Amygdala (tissue), 56 donors: Measurements from ENCODE around the gene THAP4.
A peak's percentile ranks its signal among the peaks of the same experiment; 100 is the strongest.

ENCODE experiments used
- DNase-seq, 56 donors: peaks; one replicate each; lab custom pipeline; 2025; lab: John Stamatoyannopoulos, UW

The THAP4 gene

DNA sequence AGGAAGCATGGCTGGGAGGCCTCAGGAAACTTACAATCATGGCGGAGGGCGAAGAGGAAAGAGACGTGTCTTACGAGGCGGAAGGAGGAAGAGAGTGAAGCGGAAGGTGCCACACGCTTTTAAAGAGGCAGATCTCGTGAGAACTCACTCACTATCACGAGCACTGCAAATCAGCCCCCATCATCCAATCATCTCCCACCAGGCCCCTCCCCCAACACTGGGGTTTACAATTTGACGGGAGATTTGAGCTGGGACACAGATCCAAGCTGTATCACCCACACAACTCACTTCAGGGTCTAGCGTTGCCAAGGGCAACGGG lies 83.5 kb downstream of the THAP4 start:
- no peak for DNase-seq

DNA sequence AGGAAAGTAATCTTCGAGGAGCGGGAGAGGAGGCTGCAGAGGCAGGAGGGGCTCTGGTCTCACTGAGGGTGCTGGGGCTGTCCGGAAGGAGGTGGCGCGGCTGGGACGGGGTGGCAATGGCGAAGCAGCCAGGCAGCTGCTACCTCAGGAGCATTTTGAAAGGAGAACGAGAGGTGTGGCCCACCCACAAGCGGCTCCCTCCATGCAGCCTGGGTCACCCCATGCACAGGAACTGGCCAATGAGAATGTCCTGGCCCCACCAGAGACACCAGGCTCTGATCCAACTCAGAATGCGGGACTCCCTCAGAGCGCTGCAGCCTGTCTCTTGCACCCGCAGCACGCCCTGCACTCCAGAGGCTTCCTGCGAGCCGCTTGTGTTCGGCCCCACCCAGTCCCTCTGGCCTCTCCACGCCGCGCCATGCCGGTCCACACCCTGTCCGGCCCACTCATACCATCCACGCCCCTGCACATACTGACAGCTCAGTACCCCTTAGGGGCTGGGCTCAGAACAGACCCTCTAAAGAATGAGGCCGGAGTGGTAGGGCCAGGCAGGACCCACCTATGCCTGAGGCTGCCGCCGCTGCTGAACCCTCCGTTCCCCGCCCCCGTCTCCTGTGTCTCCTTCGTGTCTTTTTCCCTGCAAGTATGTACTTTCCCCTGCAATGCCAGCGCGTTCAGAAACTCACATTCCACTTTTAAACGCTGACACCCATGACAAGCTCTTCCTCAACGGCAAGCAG lies 84.8 kb downstream of the THAP4 start:
- no peak for DNase-seq

DNA sequence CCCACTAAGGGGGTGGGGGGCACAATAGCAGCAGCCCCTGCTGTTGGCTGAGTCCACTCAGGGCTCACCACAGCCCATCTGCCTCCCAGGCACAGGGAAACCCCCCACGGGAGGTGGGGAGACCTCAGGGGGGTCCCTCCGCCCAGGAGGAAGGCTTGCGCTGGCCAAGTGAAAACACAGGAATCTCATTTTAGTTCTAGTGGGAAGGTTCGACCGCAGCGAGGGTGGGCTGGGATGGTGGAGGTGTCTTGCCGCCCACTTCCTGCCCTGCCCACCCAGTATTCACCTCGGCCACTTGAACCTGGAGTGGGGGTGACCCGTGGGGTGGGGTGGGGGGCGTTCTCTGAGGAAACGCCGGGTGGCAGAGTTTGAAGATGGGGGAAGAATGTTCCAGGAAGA lies 85.4 kb downstream of the THAP4 start:
- DNase-seq = no peak

DNA sequence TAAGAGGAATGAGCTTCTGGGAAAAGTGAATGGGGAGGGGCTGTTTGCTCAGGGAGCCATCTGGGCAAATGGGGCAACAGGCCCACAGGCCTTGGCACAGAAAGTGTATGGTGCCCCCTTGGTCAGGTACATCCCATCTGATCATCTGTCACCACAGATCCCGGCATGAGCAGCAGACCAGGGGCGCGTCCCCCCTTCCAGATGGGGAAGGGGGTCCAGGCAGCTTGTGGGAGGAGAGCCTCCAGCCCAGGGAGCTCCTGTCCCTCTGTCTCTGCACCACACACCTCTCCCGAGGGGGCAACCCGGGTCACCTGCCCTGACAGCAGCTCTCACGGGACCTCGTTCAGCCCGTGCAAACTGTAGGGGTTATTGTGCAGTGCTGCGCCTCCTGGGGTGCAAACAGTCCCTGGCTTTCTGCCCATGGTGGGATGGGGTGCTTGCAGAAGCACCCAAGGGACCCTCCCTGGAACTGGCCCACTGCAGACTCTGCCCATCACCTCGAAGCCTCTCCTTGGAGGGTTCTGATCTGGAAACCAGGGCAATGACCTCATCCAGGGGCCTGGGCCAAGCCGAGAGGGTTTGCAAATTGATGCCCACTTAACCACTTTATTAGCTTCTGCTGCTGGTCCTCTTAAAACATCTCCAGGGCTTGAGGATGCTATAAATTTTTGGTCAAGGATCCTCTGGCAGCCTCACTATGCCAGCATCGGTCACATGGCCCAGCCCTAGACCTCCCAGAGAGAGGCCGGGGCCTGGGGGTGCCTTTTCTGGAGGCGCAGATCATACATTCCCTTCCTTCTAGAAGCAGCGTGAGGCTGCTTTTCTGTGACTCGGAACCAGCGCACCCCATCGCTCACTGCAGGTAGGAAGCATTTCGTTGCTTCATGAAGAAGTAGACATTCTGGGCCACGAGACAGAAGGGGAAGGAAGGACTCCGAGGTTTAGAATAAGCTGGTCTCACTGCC lies 86.1 kb downstream of the THAP4 start:
- DNase-seq = no peak

DNA sequence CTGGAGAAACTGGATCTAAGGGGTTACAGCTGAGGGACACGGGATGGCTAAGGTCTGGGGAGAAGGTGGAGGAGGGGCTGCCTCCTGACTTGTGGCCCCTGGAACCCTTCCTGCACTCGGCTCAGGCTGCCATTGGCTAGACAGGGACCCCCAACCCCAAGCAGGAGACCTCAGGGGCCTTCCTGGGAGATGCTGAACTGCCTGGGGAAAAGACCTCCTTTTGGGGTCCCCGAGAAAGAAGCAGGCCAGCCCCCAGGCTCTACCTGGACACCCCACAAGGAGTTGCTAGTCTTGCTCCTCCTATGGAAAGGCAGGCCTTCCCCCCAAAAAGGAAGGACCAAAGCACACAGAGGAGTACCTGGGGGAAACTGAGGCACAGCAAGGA lies 88.5 kb downstream of the THAP4 start:
- no peak for DNase-seq

DNA sequence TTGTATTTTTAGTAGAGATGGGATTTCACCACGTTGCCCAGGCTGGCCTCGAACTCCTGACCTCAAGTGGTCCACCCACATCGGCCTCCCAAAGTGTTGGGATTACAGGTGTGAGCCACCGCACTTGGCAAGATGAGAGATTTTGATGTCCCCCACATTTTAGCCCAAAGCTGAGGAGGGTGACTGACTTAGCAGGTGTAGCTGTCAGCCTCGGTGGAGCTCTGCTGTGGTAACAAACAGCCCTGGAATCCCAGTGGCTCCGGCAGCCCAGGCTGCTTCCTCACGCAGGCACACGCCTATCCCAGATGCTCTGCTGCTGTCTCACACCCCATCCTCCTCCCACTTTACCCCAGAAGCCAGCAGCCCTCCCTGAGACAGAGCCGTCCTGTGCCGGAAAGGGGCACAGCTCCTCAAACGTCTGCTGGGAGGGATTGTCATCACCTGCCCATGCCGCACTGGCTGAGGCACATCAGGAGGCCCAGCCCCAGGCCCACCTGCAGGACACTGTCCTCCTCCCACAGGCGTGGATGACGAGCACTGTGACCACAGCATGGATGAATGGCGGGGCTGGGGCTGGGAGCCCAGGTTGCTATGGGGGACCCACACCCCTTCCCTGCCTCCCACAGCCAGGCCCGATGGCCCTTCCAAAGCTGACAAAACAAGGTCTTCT lies 89.0 kb downstream of the THAP4 start:
- no peak for DNase-seq

DNA sequence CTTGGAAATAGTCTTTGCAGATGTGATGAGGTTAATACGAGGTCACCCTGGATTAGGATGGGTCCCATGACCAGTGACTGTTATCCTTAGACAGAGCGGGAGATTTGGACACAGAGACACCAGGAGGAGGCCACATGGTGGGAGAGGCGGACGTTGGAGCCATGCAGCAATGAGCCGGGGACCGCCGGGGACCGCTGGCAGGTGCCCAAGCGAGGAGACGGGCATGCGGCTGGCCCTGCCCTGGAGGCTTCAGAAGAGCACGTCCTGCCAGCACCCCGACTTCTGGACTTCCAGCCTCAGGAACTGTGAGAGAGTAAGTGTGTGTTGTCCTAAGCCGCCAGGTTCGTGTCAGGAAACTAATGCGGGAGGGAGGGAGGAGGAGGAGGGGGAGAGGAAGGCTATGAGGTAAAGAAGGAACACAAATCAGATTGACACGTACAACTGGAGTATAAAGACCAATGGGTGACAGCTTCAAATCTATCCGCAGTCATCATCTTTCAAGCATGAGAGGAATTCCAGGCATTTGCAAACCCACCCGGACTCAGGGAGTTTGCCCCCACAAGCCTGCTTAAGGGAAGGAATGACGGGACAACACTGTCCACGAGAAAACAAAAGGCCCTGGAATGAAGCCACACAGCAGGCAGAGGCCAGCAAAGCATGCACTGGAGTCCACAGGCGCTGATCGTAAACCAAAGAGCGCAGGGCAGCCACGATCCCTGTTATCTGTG lies 90.0 kb downstream of the THAP4 start:
- peak in 4 of 56 donors; percentile 3 to 26 (median 26) for DNase-seq

DNA sequence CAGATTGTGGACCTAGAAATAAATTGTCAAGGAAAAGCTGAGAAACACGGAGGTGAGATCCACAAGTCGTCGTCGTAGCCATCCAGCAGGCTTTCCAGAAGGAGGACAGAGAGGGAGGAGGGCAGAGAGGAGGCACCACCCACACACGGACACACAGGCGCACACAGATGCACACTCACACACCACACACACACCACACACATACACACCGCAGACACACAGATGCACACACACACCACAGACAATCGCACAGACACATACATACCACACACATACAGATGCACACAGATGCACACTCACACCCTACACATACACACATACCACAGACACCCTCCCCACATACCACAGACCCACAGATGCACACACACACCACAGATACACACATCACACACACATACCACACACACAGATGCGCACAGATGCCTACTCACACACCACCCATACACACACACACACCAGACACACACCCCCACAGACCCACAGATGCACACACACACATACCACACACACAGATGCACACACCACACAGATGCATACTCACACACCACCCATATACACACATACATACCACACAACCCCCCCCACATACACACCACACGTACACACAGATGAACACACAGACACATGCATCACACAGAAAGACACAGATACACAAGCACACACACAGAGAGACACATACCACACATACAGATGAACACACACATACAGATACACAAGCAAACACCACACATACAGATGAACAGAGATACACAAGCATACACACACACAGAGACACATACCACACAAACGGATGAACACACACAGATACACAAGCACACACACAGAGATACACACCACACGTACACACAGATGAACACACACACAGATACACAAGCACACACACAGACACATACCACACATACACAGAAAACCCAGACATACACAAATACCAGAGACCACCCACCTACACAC lies 91.2 kb downstream of the THAP4 start:
- no peak for DNase-seq

DNA sequence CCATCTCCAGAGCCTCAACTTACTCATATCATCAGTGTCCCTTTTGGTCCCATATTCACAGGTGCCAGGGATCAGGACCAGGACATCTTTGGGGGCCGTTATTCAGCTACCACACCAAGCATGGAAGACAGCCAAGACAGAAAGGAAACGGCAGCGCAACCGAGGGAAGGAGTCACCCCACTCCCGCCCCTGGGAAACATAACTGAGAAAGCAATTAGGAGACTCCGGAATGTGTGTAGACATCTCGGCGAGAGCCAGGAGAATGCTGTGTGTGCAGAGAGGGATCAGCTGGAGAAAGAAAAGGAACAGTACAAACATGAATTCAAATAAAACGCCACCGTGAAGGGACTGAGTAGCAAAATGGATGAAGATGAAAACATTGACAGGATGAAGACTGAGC lies 91.9 kb downstream of the THAP4 start:
- peak in 1 of 56 donors; percentile 35 for DNase-seq

DNA sequence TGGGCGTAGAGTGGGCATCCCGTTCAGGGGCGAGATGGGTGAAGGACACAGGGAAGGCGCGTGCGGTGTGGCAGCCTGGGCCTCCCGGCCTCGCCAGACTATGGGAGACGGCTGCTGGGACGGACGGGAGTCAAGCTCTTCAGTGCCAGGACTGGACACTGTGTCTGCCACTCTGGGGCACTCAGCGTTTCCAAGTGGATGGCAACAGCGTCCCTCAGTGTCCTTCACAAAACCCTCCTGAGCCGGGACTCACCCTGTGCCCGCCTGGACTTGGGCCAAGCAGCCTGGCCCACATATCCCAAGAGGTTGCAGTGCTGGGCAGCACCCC lies 94.7 kb downstream of the THAP4 start:
- DNase-seq = peak in 7 of 56 donors; percentile 16 to 42 (median 30)

DNA sequence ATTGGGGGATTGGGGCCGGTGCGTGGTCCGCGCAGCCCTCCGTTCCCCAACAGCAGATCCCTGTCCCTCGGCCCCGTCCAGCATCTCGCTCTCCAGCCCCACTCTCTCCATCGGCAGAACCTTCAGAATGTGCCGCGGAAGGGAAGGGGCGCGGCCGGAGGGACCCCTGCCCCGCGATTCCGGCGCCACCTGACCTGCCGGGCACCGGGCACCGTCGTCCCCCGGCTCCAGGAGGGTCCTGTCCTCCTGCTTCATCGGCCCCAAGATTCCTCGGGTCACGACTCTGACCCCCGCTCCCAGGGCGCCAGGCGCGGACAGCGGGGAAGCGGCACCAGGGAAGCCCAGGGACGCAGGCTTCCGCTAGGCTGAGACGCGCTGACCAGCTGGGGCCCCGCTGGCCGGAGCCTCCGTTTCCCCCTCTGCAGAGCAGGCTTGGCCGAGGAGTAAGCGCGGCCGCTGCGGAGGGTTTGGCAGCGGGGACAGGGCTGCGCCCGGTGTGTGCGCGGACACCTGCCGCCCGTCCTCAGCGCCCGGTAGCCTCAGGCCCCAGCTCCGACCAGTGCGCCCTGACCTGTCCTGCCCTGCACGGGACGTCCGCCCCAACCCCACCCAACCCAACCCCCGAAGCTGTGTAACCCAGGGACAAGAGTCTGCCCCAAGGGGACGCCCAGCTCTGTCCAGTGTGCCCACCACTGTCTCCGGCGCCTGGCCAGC lies 95.2 kb downstream of the THAP4 start:
- no peak for DNase-seq

DNA sequence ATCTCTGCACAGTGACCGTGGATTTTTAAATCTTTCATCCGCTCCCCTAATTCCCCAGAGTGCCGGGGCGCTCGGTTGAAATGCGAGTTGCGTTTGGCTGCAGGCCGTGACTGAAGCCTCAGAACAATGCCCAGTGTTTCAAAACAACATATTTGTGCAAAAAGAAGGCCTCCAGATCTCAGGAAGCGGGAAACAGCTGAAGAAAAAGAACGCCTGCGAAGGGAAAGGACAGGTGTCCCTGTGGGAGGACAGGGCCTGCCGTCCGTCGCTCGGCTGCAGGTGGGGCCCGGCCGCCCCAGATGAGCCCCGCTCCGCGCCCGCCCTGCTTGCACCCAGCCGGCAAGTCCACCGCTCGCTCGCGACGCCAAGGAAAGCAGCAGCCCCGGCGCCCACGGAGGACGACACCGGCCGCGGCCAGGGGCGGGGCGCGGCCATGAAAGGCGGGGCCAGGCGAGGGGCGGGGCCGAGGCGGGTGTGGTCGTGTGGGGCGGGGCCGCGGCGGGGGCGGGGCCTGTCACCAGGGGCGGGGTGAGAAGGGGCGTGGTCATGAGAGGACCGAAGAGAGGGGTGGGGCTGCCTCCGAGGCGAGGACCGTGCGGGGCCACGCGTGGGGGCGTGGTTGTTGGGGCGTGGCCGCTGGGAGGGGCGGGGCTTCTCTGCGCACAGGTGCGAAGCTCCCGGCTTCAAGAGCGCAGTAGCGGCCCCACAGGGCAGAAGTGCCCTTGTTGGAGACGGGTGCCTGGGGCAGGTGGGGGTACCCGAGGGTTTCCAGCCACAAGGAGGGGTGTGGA lies 96.0 kb downstream of the THAP4 start:
- peak in 34 of 56 donors; percentile 5 to 87 (median 53) for DNase-seq

DNA sequence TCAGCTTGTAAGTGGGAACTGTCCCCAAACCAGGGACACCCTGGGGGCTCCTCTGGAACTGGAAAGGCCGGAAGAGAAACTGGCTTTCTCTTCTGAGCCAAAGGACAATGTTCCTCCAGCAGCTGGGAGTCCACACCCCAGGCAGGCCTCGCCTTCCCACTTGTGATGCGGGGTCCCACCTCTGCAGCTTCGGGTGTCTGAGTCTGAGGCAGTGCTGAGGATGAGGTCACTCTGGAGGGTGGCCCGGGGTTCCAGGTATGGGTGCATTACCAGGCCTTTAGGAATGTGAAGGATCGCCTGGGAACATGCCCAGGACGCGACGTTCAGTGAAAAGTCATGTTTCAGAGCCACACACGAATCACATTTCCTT lies 96.6 kb downstream of the THAP4 start:
- no peak for DNase-seq

DNA sequence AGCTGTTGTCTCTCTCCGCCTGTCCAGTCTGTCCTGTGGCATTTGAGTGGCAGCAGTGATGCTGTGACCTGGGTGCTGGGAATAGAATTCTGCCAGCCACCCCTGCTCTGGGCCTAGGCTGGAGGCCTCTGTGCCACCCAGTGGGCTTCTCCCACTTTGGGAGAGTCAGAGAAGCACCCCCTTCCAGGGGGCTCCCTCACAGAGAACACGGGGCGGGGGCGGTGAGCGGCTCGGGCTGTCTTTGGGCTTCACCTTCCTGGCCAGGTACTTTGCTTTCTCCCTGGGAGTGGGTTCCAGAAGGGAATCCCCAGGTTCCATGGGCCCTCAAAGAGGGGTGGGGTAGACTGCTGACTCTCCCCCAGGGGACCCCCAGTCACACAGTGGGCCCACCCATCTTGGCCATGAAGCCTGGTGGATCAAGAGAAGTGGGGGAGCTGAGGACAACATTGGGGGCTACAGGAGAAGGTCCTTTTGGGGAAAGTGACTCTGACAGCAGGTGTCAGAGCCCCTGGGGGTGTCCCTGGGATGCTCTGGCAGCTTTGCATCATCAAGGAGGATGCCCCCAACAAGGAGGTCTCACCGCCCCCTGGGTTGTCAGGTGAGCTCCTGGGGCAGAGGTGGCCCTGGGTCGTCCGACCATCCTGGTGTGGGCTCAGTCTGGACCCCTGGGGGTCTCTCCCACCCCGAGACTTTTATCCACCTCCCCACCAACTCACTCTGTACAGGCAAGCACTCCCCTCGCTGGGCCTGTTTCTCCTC lies 97.2 kb downstream of the THAP4 start:
- DNase-seq = no peak

DNA sequence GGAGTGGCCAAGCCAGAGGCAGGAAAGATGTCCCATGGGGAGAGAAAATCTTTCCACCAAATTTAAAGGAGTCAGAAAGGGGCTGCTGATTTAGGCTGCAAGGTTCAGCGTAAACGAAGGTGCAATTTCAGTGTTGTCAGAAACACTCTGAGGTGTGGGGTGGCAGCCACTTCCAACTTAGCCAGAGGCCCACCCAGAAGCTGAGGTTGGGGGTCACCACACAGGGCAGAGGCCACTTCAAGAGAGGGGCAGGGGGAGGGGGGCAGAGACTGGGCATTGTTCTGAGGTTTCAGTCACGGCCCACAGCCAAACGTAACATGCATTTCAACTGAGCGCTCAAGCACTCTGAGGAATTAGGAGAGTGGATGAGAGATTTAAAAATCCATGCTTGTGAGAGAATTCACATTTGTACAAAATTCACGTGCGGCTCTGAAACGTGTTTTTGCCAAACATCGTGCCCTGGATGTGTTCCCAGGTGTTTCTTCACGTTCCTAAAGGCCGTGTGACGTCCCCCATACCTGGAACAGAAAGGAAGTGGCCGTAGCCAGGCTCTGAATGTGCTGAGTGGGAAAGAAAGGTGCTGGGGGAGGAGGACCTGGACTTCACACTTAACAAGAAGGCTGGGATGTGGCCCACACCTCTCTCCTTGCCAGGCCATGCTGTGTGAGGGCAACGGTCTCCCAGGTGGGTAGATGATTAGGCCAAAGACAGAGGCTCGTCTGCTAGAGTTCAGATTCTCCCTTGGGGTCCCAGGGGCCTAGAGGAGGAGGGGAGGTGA lies 97.9 kb downstream of the THAP4 start:
- DNase-seq = no peak

DNA sequence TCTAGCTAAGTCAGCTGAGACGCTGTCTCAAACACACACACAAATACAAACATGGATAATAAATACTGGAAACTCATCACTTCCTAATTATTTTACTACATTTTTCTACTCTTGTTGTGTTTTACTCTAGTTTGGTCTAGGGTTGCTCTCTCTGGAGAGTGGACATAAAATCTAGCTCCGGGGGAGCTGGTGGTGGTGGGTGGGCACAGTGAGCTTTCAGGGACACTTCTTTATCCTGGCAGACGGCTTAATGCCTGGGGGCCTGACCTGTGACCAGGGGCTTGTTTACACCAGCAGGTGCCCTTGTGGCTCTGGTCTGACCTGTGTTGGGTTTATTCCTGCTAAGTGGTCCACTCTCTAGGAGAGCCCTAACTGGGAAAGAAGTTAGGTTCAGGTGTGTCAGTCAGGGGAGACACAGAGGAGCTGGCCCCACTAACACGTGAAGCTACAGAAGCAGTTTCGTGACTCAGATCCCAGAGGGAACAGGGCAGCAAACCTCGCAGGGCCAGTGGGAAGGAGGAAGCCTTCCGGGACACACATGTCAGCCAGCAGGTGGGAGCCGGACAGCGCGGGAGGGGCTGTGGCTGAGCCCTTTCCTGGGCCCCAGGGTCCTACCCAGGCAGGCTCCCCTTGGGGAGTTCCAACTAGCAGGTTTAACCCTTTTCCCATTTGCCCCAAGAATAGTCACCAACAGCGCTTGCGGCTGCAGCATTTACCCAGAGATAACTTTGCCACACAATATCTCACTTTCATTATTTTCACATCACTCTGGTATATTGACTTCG lies 100.9 kb downstream of the THAP4 start:
- DNase-seq = no peak
